Stimulated activated CD8-positive, alpha-beta memory T cell treated with anti-CD3 and anti-CD28 coated beads, Interleukin-15, amount 100 ng/mL, for 1 hour (primary cell): ENCODE measurements around the gene TIAM1.

Experiments used
- DNase-seq: peaks from one replicate; pipeline ENCODE4 v3.0.0-alpha.2; 2020; ENCODE audit warnings: low read depth

TIAM1 gene

GRCh38 chr21:31343680-31344480, at the start of gene TIAM1:
Gene TIAM1, minus strand, starts transcription at chr21:31344261. Its CDS starts 77,289 bp downstream, at chr21:31266972.
- DNase-seq = no peak

- DNase-seq = no peak
Measured at GRCh38 chr21:31387560-31388186, 43.6 kb upstream of the TIAM1 start.

GRCh38 chr21:31386006-31386405, 41.9 kb upstream of the TIAM1 start:
- no peak for DNase-seq

GRCh38 chr21:31383770-31384169, 39.7 kb upstream of the TIAM1 start:
- DNase-seq = no peak

- no peak for DNase-seq
Measured at GRCh38 chr21:31382060-31382459, 38.0 kb upstream of the TIAM1 start.

GRCh38 chr21:31376301-31376700, 32.2 kb upstream of the TIAM1 start:
- DNase-seq = no peak

GRCh38 chr21:31374395-31374794, 30.3 kb upstream of the TIAM1 start:
- no peak for DNase-seq

- no peak for DNase-seq
Measured at GRCh38 chr21:31372471-31372765, 28.4 kb upstream of the TIAM1 start.

GRCh38 chr21:31371715-31372470, 27.8 kb upstream of the TIAM1 start:
- no peak for DNase-seq

- DNase-seq = no peak
Measured at GRCh38 chr21:31370893-31371544, 27.0 kb upstream of the TIAM1 start.

- no peak for DNase-seq
Measured at GRCh38 chr21:31370281-31370892, 26.3 kb upstream of the TIAM1 start.

GRCh38 chr21:31368361-31368760, 24.3 kb upstream of the TIAM1 start:
- DNase-seq = no peak

GRCh38 chr21:31367801-31368200, 23.7 kb upstream of the TIAM1 start:
- no peak for DNase-seq

- DNase-seq = no peak
Measured at GRCh38 chr21:31366825-31367224, 22.8 kb upstream of the TIAM1 start.

GRCh38 chr21:31364253-31364945, 20.3 kb upstream of the TIAM1 start:
- no peak for DNase-seq

- no peak for DNase-seq
Measured at GRCh38 chr21:31363720-31364119, 19.7 kb upstream of the TIAM1 start.

GRCh38 chr21:31360717-31361116, 16.7 kb upstream of the TIAM1 start:
- DNase-seq = no peak

- no peak for DNase-seq
Measured at GRCh38 chr21:31358158-31358557, 14.1 kb upstream of the TIAM1 start.

GRCh38 chr21:31356440-31356839, 12.4 kb upstream of the TIAM1 start:
- no peak for DNase-seq

- DNase-seq = peak; percentile 49
Measured at GRCh38 chr21:31354604-31355443, 10.8 kb upstream of the TIAM1 start.

- DNase-seq = no peak
Measured at GRCh38 chr21:31354122-31354521, 10.1 kb upstream of the TIAM1 start.
